ENCODE results near the gene DEFB113.

DEFB113 gene

GRCh38 chr6:49934770-49935169 is 34.7 kb downstream of the DEFB113 start:
- no peak for DNase-seq

- no peak for DNase-seq
These were observed 35.9 kb downstream of the DEFB113 start for GRCh38 chr6:49933526-49933925.

DNA sequence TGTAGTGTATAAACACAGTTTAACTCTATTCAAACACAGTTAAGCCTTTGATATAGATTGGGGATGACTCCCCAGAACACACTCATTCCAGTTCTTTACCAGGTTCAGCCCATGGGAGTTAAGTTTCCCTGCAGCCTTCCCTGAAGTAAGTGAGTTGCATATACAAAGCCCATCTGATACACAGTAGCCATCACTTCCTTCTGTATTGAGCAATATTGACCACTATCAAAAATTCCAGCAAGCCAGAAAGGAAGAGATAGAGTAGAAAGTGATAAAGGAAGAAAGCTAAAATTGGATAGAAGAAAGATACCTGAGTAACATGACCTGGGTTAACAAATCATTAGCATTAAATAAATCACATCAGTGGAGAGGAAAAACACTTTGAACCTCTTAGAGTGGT is 40.1 kb downstream of the DEFB113 start:
- no peak for DNase-seq

- peak; percentile 7 for DNase-seq
These were observed 45.6 kb downstream of the DEFB113 start for GRCh38 chr6:49923826-49924225.

GRCh38 chr6:49919935-49920644 is 49.3 kb downstream of the DEFB113 start:
- no peak for DNase-seq

DNA sequence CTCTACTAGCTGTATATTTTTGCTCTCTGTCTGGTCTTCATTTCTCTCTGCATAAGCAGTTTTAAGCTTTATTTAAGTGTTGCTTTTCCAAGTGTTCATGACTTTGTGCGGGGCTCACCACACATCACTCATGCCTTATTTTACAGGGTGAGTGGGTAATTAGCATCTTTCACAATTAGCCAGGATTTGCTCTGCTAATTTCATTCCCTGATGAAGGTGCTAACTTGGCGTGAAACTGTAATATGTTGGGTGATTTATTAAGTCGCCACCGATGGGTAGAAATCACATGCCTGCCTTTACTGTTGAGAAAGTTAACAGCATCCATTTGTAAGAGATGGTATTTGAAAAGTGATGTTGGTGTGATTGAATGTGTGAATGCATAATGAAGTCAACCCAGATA is 50.2 kb downstream of the DEFB113 start:
- no peak for DNase-seq

DNA sequence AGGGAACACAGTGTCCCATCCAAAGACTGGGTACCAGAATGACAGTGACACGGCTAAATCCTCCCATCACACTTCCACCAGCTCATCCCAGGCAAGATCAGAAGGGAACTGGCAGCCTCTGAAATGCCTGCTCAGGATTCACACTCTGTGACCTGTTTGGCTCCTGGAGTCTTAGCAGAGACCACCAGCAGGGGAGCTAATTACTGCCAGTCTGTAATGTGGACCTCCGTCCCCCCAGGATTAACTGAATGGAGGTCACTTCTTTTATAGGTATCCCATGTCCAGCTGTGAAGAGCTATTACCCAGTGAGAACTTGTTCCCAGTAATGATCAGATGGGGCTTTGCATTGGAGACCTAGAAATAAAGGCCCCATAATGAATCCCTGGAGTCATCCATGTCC is 50.6 kb downstream of the DEFB113 start:
- no peak for DNase-seq

Measured in NCI-H2171 treated with DMSO at 0.1 percent for 48 hours (cell line).